GM19463 (cell line): Measurements from ENCODE around the gene GRK1.
A peak's percentile ranks its signal among the peaks of the same experiment; 100 is the strongest.

ENCODE experiments used
- ATAC-seq: cut with Tn5 transposase; IDR thresholded peaks from one replicate; pipeline ENCODE4 v1.9.1; 2021; ENCODE audit warnings: mild to moderate bottlenecking, moderate library complexity; ENCODE audit not compliant: unreplicated experiment

Gene GRK1

GRCh38 chr13:113754691-113755090, 87.7 kb downstream of the GRK1 start:
- no peak for ATAC-seq

- ATAC-seq, result no peak
These were observed 89.5 kb downstream of the GRK1 start for GRCh38 chr13:113756441-113757097.

GRCh38 chr13:113758651-113759524, 91.9 kb downstream of the GRK1 start, which contains the start of gene TMEM255B:
TMEM255B (plus strand) TSS chr13:113759226; CDS start chr13:113759270, 44 bp downstream.
- ATAC-seq, result peak; percentile 96

GRCh38 chr13:113759525-113760137, 92.6 kb downstream of the GRK1 start:
- no peak for ATAC-seq

GRCh38 chr13:113761136-113761535, 94.1 kb downstream of the GRK1 start:
- no peak for ATAC-seq

- no peak for ATAC-seq
These were observed 95.1 kb downstream of the GRK1 start for GRCh38 chr13:113762075-113762474.

GRCh38 chr13:113762538-113762937, 95.5 kb downstream of the GRK1 start:
- no peak for ATAC-seq

GRCh38 chr13:113763254-113763653, 96.2 kb downstream of the GRK1 start:
- no peak for ATAC-seq

GRCh38 chr13:113763961-113764792, 97.2 kb downstream of the GRK1 start:
- no peak for ATAC-seq

- no peak for ATAC-seq
These were observed 98.0 kb downstream of the GRK1 start for GRCh38 chr13:113764793-113765563.

GRCh38 chr13:113765564-113765910, 98.5 kb downstream of the GRK1 start:
- ATAC-seq, result no peak

- no peak for ATAC-seq
These were observed 99.2 kb downstream of the GRK1 start for GRCh38 chr13:113766035-113766800.

GRCh38 chr13:113767366-113767765, 100.3 kb downstream of the GRK1 start:
- ATAC-seq, result no peak

GRCh38 chr13:113768018-113768905, 101.2 kb downstream of the GRK1 start:
- no peak for ATAC-seq

- ATAC-seq, result no peak
These were observed 102.1 kb downstream of the GRK1 start for GRCh38 chr13:113769106-113769505.

- no peak for ATAC-seq
These were observed 102.9 kb downstream of the GRK1 start for GRCh38 chr13:113769881-113770280.

- ATAC-seq, result no peak
These were observed 103.4 kb downstream of the GRK1 start for GRCh38 chr13:113770441-113770840.

GRCh38 chr13:113770937-113771336, 103.9 kb downstream of the GRK1 start:
- ATAC-seq, result no peak
